ENCODE data around the gene MTG2.

The MTG2 gene

GRCh38 chr20:62227591-62227976, 44.8 kb downstream of the MTG2 start:
- DNase-seq (ENCODE audit: low read depth in 2 of 2), result no peak
- TF ChIP-seq CTCF (IDR thresholded peaks at IDR 0.05; ENCODE audit: low read depth, low read length), result no peak

DNA sequence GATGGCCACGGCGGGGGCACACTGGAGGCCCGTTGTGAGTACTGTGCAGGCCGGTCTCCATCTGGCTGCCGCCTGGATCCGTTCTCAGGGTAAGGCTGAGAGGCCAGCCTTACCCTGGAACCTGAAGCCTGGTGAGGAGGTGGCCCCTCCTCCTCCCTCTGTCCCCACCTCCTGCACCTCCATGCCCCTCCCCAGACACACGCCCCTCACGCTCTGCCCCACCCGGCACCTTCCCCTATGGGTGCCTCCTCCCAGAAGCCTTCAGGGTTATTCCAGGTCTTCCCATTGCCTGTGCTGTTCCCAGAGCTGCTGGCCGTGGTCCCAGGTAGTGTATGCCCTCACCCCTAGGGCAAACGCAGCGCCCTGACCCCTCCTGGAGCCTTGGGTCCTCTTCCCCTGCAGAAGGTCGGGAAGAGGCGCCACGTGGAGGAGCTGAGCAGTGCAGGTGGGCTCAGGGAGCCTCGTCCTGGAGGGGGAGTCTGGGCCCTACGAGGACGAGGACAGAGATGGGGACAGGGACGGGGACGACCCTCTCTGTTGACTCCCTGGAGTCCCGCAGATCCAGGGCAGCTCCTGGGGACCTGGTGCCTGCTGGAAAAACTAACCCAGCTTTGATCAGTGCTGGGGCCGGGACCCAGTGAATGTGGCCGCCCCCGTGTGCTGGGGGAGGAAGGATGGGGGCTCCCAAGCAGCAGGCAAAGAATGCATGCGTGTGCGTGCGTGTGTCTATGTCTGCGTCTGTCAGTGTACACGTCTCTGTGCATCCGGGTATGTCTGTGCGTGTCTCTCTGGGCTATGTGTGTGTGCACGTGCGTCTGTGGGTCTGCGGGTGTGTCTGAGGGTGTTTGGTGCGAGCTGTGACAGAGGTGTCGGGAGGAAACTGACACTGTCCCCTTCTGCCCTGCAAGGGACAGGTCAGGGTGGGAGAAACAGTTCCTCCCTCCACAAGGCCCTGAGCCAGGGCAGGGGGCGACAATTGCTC, 45.4 kb downstream of the MTG2 start:
- no peak overlapping the region for H3K4me3 ChIP-seq (replicated peaks in 1 of 2; ENCODE audit: low read depth in 2 of 2, low read length in 2 of 2)
- TF ChIP-seq CTCF (IDR thresholded peaks at IDR 0.05; ENCODE audit: low read depth, low read length), result no peak
- no peak for DNase-seq (ENCODE audit: low read depth in 2 of 2)

More at GRCh38 chr20:62227591-62227976, 44.8 kb downstream of the MTG2 start:
- H3K4me3 ChIP-seq (replicated peaks in 1 of 2; ENCODE audit: low read depth in 2 of 2, low read length in 2 of 2), result no peak overlapping the region

- no peak overlapping the region for H3K4me3 ChIP-seq (replicated peaks in 1 of 2; ENCODE audit: low read depth in 2 of 2, low read length in 2 of 2)
- DNase-seq (ENCODE audit: low read depth in 2 of 2), result no peak
- no peak for TF ChIP-seq CTCF (IDR thresholded peaks at IDR 0.05; ENCODE audit: low read depth, low read length)
Measured at GRCh38 chr20:62228982-62229545, 46.2 kb downstream of the MTG2 start.

GRCh38 chr20:62229667-62230066, 46.8 kb downstream of the MTG2 start:
- no peak for DNase-seq (ENCODE audit: low read depth in 2 of 2)
- no peak overlapping the region for H3K4me3 ChIP-seq (replicated peaks in 1 of 2; ENCODE audit: low read depth in 2 of 2, low read length in 2 of 2)
- TF ChIP-seq CTCF (IDR thresholded peaks at IDR 0.05; ENCODE audit: low read depth, low read length), result no peak

GRCh38 chr20:62230276-62230675, 47.4 kb downstream of the MTG2 start:
- TF ChIP-seq CTCF (IDR thresholded peaks at IDR 0.05; ENCODE audit: low read depth, low read length), result no peak
- H3K4me3 ChIP-seq (replicated peaks in 1 of 2; ENCODE audit: low read depth in 2 of 2, low read length in 2 of 2), result no peak overlapping the region
- no peak for DNase-seq (ENCODE audit: low read depth in 2 of 2)

DNA sequence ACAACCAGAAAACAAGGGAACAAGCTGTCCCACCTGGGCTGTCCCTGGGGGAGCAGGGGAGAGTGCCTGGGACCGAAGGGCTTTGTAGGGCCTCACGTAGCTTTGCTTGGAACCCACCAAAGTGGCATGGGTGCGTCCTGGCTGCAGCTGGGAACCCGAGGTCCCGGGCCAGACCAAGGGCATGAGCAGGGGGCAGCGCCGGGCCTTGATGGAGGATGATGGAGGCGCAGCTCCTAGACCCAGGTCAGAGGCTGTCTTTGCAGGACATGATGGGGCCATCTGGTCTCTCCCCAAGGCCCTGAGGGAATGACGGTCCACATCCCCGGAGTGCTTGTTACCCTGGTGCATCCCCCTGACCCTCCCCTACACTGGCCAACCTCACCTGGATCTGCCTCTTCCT, 47.9 kb downstream of the MTG2 start:
- H3K4me3 ChIP-seq (replicated peaks in 1 of 2; ENCODE audit: low read depth in 2 of 2, low read length in 2 of 2), result no peak overlapping the region
- DNase-seq (ENCODE audit: low read depth in 2 of 2), result no peak
- no peak for TF ChIP-seq CTCF (IDR thresholded peaks at IDR 0.05; ENCODE audit: low read depth, low read length)

All from cardiac fibroblast (primary cell).